GM12878 (cell line): ENCODE results near the gene PPP1CA. TPM values are rescaled to one million over a fixed set of nuclear protein-coding genes. Genes with fewer than 3 reads are reported as not detected.

Experiments used
- CBX3 ChIP-seq: fragments of 200-600 bp; sonication (generic); IDR thresholded peaks from 2 replicates; pipeline ENCODE4 v1.6.1; 2016; ENCODE audit warnings: low read depth, borderline replicate concordance
- EP300 ChIP-seq, 2 experiments: fragments of 150-350 bp in 1 of 2; IDR thresholded peaks; 2 replicates each; pipeline ENCODE4 v1.6.1; 2011 to 2012; ENCODE audit warnings: low read depth in 2 of 2, low read length in 2 of 2, borderline replicate concordance in 1 of 2, improper control_type of control experiment in 1 of 2, inconsistent platforms in 1 of 2; ENCODE audit not compliant: control insufficient read depth in 1 of 2
- ESRRA ChIP-seq: IDR thresholded peaks from 2 replicates; pipeline ENCODE4 v1.6.1; 2012; ENCODE audit warnings: mild to moderate bottlenecking, low read length, improper control_type of control experiment
- FOXM1 ChIP-seq: IDR thresholded peaks from 2 replicates; pipeline ENCODE4 v1.6.1; 2012; ENCODE audit warnings: low read depth, mild to moderate bottlenecking, inconsistent platforms, low read length, moderate library complexity
- HCFC1 ChIP-seq: fragments of 150-350 bp; IDR thresholded peaks from 2 replicates; pipeline ENCODE4 v1.6.1; 2014; ENCODE audit warnings: low read length
- LARP7 ChIP-seq: fragments of 450-650 bp; IDR thresholded peaks from 2 replicates; pipeline ENCODE4 v1.6.1; 2017; ENCODE audit warnings: mild to moderate bottlenecking
- MEF2B ChIP-seq: fragments of 450-650 bp; IDR thresholded peaks from 2 replicates; pipeline ENCODE4 v1.6.1; 2018; ENCODE audit warnings: mild to moderate bottlenecking, moderate library complexity; ENCODE audit not compliant: partially characterized antibody, poor library complexity, severe bottlenecking
- NBN ChIP-seq: fragments of 450-650 bp; IDR thresholded peaks from 2 replicates; pipeline ENCODE4 v1.6.1; 2016
- NFXL1 ChIP-seq: fragments of 450-650 bp; IDR thresholded peaks from 2 replicates; pipeline ENCODE4 v1.6.1; 2017; ENCODE audit warnings: antibody characterized with exemption, mild to moderate bottlenecking, borderline replicate concordance
- RBBP5 ChIP-seq: fragments of 200-600 bp; sonication (generic); conservative IDR thresholded peaks from 2 replicates; pipeline ENCODE4 v1.6.1; 2016
- RCOR1 ChIP-seq: conservative IDR thresholded peaks from 2 replicates; pipeline ENCODE4 v1.6.1; 2012; ENCODE audit warnings: low read depth, low read length, improper control_type of control experiment
- RFX5 ChIP-seq: IDR thresholded peaks from 2 replicates; pipeline ENCODE4 v1.6.1; 2011; ENCODE audit warnings: low read depth, low read length, improper control_type of control experiment
- SIN3A ChIP-seq: IDR thresholded peaks from 2 replicates; pipeline ENCODE4 v1.6.1; 2012; ENCODE audit warnings: low read depth, low read length, improper control_type of control experiment
- SIX5 ChIP-seq: IDR thresholded peaks from 2 replicates; pipeline ENCODE4 v1.6.1; 2011; ENCODE audit warnings: mild to moderate bottlenecking, low read depth, low read length, moderate library complexity; ENCODE audit not compliant: severe bottlenecking
- TCF3 ChIP-seq: IDR thresholded peaks from 2 replicates; pipeline ENCODE4 v1.6.1; 2012; ENCODE audit warnings: low read depth, mild to moderate bottlenecking, low read length, borderline replicate concordance; ENCODE audit not compliant: insufficient read depth
- TCF7 ChIP-seq: IDR thresholded peaks from 2 replicates; pipeline ENCODE4 v1.6.1; 2014; ENCODE audit warnings: antibody characterized with exemption, borderline replicate concordance
- ZBTB11 ChIP-seq: fragments of 450-650 bp; formaldehyde crosslinking; IDR thresholded peaks from 2 replicates; pipeline ENCODE4 v1.5.0; 2022; ENCODE audit warnings: mild to moderate bottlenecking, missing genetic modification characterization
- ZBTB4 ChIP-seq: fragments of 450-650 bp; formaldehyde crosslinking; IDR thresholded peaks from 2 replicates; pipeline ENCODE4 v1.4.0; 2022; ENCODE audit warnings: mild to moderate bottlenecking, moderate library complexity
- ZNF592 ChIP-seq: fragments of 450-650 bp; IDR thresholded peaks from 2 replicates; pipeline ENCODE4 v1.6.1; 2017; ENCODE audit warnings: mild to moderate bottlenecking, moderate library complexity
- polyA plus RNA-seq, 11 experiments: library from polyadenylated mRNA; depleted of rRNA in 4 of 11; unstranded in 6 of 11; stranded (reverse) in 5 of 11; fragments of >200 nt; fragmentation: Nextera tagmentation in 4 of 11; fragmentation: Illumina TruSeq in 1 of 11; extraction: Ambion mirVana in 4 of 11; extraction: Trizol in 1 of 11; gene quantifications; 1 replicate in 1 of 11; 2 replicates in 10 of 11; pipeline versions ENCODE4 v1.2.1 to v1.2.3, GENCODE V29; 2011 to 2016; ENCODE audit warnings: inconsistent platforms in 2 of 11, missing spikeins in 2 of 11, low read depth in 1 of 11
- total RNA-seq, 4 experiments: library from RNA; depleted of rRNA in 3 of 4; stranded (reverse); fragments of >200 nt in 3 of 4; fragmentation: Illumina TruSeq in 1 of 4; extraction: Trizol in 1 of 4; gene quantifications; 2 replicates each; pipeline versions ENCODE4 v1.2.1 to v1.2.3, GENCODE V29; 2013 to 2021

PPP1CA gene
- total and polyA plus RNA-seq, 10 of the 15 experiments (the other 5 are each of a cell fraction or from before 2014, with no cell fraction given), result 26.4 to 458 (median 240) TPM

GRCh38 chr11:67428052-67429001, 26.7 kb upstream of the PPP1CA start, which contains the start of gene RPS6KB2 (continued):
- TF ChIP-seq ZBTB4 (CRISPR knock-in tag) (no peak), ZBTB11 (CRISPR knock-in tag) (no peak), SIX5 (peak; percentile 94), MEF2B (no peak), NBN (peak; percentile 99), SIN3A (peak; percentile 90), ESRRA (no peak), CBX3 (no peak), RCOR1 (no peak), EP300 (IDR thresholded peaks at IDR 0.05; ENCODE audit: borderline replicate concordance in 1 of 2, control insufficient read depth in 1 of 2, low read depth in 2 of 2, low read length in 2 of 2) (no peak), FOXM1 (no peak), TCF3 (peak; percentile 70; the same call in 1 of the 2 replicates), HCFC1 (peak; percentile 97), RFX5 (no peak), ZNF592 (no peak), RBBP5 (no peak), TCF7 (no peak), LARP7 (peak; percentile 81), NFXL1 (no peak)
